Gastrocnemius medialis (tissue), 4 donors: Measurements from ENCODE around the gene PRG3. TPM values are rescaled to one million over a fixed set of nuclear protein-coding genes. Genes with fewer than 3 reads are reported as not detected.
A peak's percentile ranks its signal among the peaks of the same experiment; 100 is the strongest.

Experiments used
- ATAC-seq, 2 donors: fragments of 150-250 bp; one replicate each; pipeline ENCODE4 v1.9.1; 2016
- DNase-seq, 2 donors: peaks; one replicate each; pipeline ENCODE4 v3.0.0-alpha.2; 2019
- H3K27ac ChIP-seq, 4 donors: fragments of 200-600 bp; sonication (generic); 1 replicate in 1 of 4; 2 replicates in 3 of 4; pipeline ENCODE4 v1.5.1; 2016 to 2018; ENCODE audit warnings: mild to moderate bottlenecking in 2 of 4, moderate library complexity in 1 of 4
- H3K27me3 ChIP-seq, 3 donors: fragments of 200-600 bp; sonication (generic) in 2 of 3; 1 replicate in 1 of 3; 2 replicates in 2 of 3; pipeline versions ENCODE4 v1.5.1 to v1.6.0; 2016 to 2019; ENCODE audit warnings: mild to moderate bottlenecking in 1 of 3, moderate library complexity in 1 of 3
- H3K36me3 ChIP-seq, 2 donors: fragments of 200-600 bp; sonication (generic) in 1 of 2; one replicate each; pipeline ENCODE4 v1.5.1; 2017 to 2018
- H3K4me1 ChIP-seq, 2 donors: fragments of 200-600 bp; sonication (generic) in 1 of 2; one replicate each; pipeline ENCODE4 v1.5.1; 2016 to 2017; ENCODE audit warnings: mild to moderate bottlenecking in 2 of 2
- H3K4me3 ChIP-seq, 4 donors: fragments of 200-600 bp; sonication (generic) in 3 of 4; 1 replicate in 1 of 4; 2 replicates in 3 of 4; pipeline ENCODE4 v1.5.1; 2016 to 2019; ENCODE audit warnings: mild to moderate bottlenecking in 2 of 4
- H3K9me3 ChIP-seq, 3 donors: fragments of 200-600 bp; sonication (generic) in 2 of 3; 1 replicate in 1 of 3; 2 replicates in 2 of 3; pipeline ENCODE4 v1.5.1; 2016 to 2019
- POLR2A ChIP-seq, 2 donors: fragments of 450-650 bp; IDR thresholded peaks; one replicate each; pipeline ENCODE4 v1.6.1; 2017; ENCODE audit warnings: antibody characterized with exemption in 2 of 2, mild to moderate bottlenecking in 2 of 2, moderate library complexity in 2 of 2
- in situ Hi-C, 4 donors: fragments of 200-750 bp; cut with MboI; loops; one replicate each; pipeline versions ENCODE4 v1.15.0 to v1.8.0; 2017; ENCODE audit warnings: low sequenced_read_pairs in 4 of 4
- intact Hi-C: fragments of 100-400 bp; cut with DNase I; formaldehyde crosslinking; loops from one replicate; pipeline ENCODE4 v1.15.1; 2023; ENCODE audit warnings: low total_unique reads
- total RNA-seq, 4 donors: library from RNA; depleted of rRNA; stranded (reverse); fragments of >200 nt; gene quantifications; one replicate each; pipeline versions ENCODE4 v1.1.0 to v1.2.3, GENCODE V29; 2016
- TF ChIP-seq, protein P1 (sequence below), 5 experiments: fragments of 450-650 bp in 3 of 5; fragments of 200-600 bp in 2 of 5; sonication (generic) in 2 of 5; IDR thresholded peaks in 4 of 5; conservative IDR thresholded peaks in 1 of 5; 1 replicate in 4 of 5; 2 replicates in 1 of 5; pipeline ENCODE4 v1.5.1; 2016 to 2019; ENCODE audit warnings: antibody characterized with exemption in 5 of 5, mild to moderate bottlenecking in 3 of 5, moderate library complexity in 3 of 5

PRG3 gene
- total RNA-seq = not detected

DNA sequence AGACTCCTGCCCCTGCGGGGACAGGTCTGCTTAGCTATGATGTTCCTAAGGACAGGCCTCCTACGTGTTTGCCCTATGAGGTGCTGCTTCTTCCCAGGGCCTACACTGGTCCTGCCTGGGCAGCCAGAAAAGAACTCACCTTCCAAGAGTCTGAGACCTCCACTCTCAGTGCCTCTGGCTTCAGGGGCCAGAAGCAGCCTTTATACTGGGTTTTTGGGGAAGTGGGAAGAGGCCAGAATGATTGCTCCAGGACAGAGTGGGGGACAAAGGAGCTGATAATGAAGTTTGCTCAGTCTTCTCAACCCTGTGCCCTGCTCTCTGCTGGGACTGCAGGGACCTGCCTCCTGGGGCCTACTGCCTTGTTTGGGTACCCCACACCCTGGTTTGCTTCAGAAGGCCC is at the start of gene PRG3:
Gene PRG3 (minus strand): TSS at position 176 of the 400 bp plus-strand sequence. CDS start 442 bp downstream, outside the sequence.
- ATAC-seq = no peak
- Histone ChIP-seq H3K27me3 (no peaks in the 10 kb centered on the region), H3K36me3 (no peaks in the 10 kb centered on the region), H3K4me3 (no peak within 1 kb of the TSS), H3K27ac (no peak within 1 kb of the TSS), H3K9me3 (no peaks in the 10 kb centered on the region), H3K4me1 (peaks cover 1 to 3% of the 10 kb centered on the region in 2 donors)
- TF ChIP-seq, protein P1, sequence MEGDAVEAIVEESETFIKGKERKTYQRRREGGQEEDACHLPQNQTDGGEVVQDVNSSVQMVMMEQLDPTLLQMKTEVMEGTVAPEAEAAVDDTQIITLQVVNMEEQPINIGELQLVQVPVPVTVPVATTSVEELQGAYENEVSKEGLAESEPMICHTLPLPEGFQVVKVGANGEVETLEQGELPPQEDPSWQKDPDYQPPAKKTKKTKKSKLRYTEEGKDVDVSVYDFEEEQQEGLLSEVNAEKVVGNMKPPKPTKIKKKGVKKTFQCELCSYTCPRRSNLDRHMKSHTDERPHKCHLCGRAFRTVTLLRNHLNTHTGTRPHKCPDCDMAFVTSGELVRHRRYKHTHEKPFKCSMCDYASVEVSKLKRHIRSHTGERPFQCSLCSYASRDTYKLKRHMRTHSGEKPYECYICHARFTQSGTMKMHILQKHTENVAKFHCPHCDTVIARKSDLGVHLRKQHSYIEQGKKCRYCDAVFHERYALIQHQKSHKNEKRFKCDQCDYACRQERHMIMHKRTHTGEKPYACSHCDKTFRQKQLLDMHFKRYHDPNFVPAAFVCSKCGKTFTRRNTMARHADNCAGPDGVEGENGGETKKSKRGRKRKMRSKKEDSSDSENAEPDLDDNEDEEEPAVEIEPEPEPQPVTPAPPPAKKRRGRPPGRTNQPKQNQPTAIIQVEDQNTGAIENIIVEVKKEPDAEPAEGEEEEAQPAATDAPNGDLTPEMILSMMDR (IDR thresholded peaks at IDR 0.05 in 4 of 5, conservative IDR thresholded peaks at IDR 0.05 in 1 of 5) = no peak
- no peak for TF ChIP-seq POLR2A (IDR thresholded peaks at IDR 0.05)
- no peak for DNase-seq
- intact Hi-C loops = no loop called here
- in situ Hi-C loops = no loop called here

- intact Hi-C loops (no loop called here), in situ Hi-C loops (no loop called here)
- peaks cover 29 to 31% of the 10 kb centered on the region in 2 donors for H3K4me1 ChIP-seq
- DNase-seq (no peak), ATAC-seq (no peak)
- TF ChIP-seq, protein P1 (IDR thresholded peaks at IDR 0.05 in 4 of 5, conservative IDR thresholded peaks at IDR 0.05 in 1 of 5) = no peak
- TF ChIP-seq POLR2A (IDR thresholded peaks at IDR 0.05) = no peak
- no peak overlapping the region for H3K4me3 ChIP-seq
- H3K27me3 ChIP-seq = peaks cover 0 to 3% (median 0%) of the 10 kb centered on the region in 3 donors
- no peaks in the 10 kb centered on the region for H3K9me3 ChIP-seq
- no peaks in the 10 kb centered on the region for H3K36me3 ChIP-seq
- H3K27ac ChIP-seq = no peak overlapping the region
Measured at GRCh38 chr11:57429946-57430345, 49.0 kb upstream of the PRG3 start.

GRCh38 chr11:57428643-57429042 is 47.7 kb upstream of the PRG3 start:
- in situ Hi-C loops = no loop called here
- TF ChIP-seq POLR2A (IDR thresholded peaks at IDR 0.05) = no peak
- TF ChIP-seq, protein P1 (IDR thresholded peaks at IDR 0.05 in 4 of 5, conservative IDR thresholded peaks at IDR 0.05 in 1 of 5) = no peak
- DNase-seq = no peak
- intact Hi-C loops = no loop called here
- H3K36me3 ChIP-seq = no peaks in the 10 kb centered on the region
- peaks cover 0 to 3% (median 0%) of the 10 kb centered on the region in 3 donors for H3K27me3 ChIP-seq
- no peak overlapping the region for H3K4me3 ChIP-seq
- no peaks in the 10 kb centered on the region for H3K9me3 ChIP-seq
- peak overlapping the region in 3 of 4 donors; percentile 83 to 93 (median 85) for H3K27ac ChIP-seq
- no peak for ATAC-seq
- H3K4me1 ChIP-seq = peaks cover 37 to 40% of the 10 kb centered on the region in 2 donors

DNA sequence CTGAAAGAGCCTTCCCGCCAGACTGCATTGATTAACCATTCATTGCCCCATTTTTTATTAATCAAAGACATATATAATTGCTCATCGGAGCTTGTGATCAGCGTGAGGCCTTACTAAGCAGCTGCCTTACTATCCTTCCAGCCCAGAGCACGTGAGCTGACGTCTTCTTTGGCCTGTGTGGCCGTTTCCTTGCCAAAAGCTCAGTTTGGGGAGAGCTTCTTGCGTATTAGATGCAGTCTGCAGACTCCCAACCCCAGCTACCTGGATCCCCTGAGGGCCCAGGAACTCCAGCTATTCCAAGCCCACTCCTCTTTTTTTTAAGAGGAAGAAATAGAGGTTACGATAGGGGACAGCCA is 46.8 kb upstream of the PRG3 start:
- H3K9me3 ChIP-seq = no peaks in the 10 kb centered on the region
- DNase-seq (peak; percentile 64 to 79), ATAC-seq (peak; percentile 21 to 50)
- in situ Hi-C loops = no loop called here
- intact Hi-C loops = no loop called here
- TF ChIP-seq, protein P1 (IDR thresholded peaks at IDR 0.05 in 4 of 5, conservative IDR thresholded peaks at IDR 0.05 in 1 of 5) = peak in 1 of 5 experiments; percentile 1
- TF ChIP-seq POLR2A (IDR thresholded peaks at IDR 0.05) = peak in 1 of 2 donors; percentile 16
- H3K27ac ChIP-seq = peak overlapping the region; percentile 83 to 93 (median 84)
- peaks cover 0 to 3% (median 0%) of the 10 kb centered on the region in 3 donors for H3K27me3 ChIP-seq
- H3K36me3 ChIP-seq = no peaks in the 10 kb centered on the region
- peaks cover 37 to 41% of the 10 kb centered on the region in 2 donors for H3K4me1 ChIP-seq
- peak overlapping the region in 2 of 4 donors; percentile 54 to 70 for H3K4me3 ChIP-seq
